Ovary (tissue), 3 donors: ENCODE data around the gene HMMR.

Experiments
- CTCF ChIP-seq, 3 donors: fragments of 450-650 bp in 2 of 3; fragments of 200-600 bp in 1 of 3; IDR thresholded peaks; one replicate each; pipeline versions ENCODE4 v1.5.1 to v1.8.0; 2016 to 2022; ENCODE audit warnings: antibody characterized with exemption in 3 of 3, mild to moderate bottlenecking in 1 of 3
- EP300 ChIP-seq: sonication (generic); formaldehyde crosslinking; IDR thresholded peaks from one replicate; pipeline ENCODE4 v1.6.1; 2017; ENCODE audit warnings: antibody characterized with exemption
- POLR2A ChIP-seq: fragments of 450-650 bp; IDR thresholded peaks from one replicate; pipeline ENCODE4 v1.6.1; 2017; ENCODE audit warnings: antibody characterized with exemption, mild to moderate bottlenecking, moderate library complexity
- donor health status: DM: no; HTN: no; CAD: no.

GRCh38 chr5:163448491-163448890 lies 11.9 kb upstream of the HMMR start:
- TF ChIP-seq CTCF (IDR thresholded peaks at IDR 0.05) = no peak
- TF ChIP-seq POLR2A = no peak
- TF ChIP-seq EP300 = no peak
